GM21576 (cell line): ENCODE measurements around the gene KCTD6.

Experiments used
- ATAC-seq: cut with Tn5 transposase; IDR thresholded peaks from one replicate; pipeline ENCODE4 v1.9.1; 2021; ENCODE audit warnings: mild to moderate bottlenecking, moderate library complexity; ENCODE audit not compliant: unreplicated experiment

Gene KCTD6

GRCh38 chr3:58551636-58552180 lies 59.8 kb downstream of the KCTD6 start:
- no peak for ATAC-seq
